Measurements from ENCODE around the gene TMPRSS3.

Gene TMPRSS3

DNA sequence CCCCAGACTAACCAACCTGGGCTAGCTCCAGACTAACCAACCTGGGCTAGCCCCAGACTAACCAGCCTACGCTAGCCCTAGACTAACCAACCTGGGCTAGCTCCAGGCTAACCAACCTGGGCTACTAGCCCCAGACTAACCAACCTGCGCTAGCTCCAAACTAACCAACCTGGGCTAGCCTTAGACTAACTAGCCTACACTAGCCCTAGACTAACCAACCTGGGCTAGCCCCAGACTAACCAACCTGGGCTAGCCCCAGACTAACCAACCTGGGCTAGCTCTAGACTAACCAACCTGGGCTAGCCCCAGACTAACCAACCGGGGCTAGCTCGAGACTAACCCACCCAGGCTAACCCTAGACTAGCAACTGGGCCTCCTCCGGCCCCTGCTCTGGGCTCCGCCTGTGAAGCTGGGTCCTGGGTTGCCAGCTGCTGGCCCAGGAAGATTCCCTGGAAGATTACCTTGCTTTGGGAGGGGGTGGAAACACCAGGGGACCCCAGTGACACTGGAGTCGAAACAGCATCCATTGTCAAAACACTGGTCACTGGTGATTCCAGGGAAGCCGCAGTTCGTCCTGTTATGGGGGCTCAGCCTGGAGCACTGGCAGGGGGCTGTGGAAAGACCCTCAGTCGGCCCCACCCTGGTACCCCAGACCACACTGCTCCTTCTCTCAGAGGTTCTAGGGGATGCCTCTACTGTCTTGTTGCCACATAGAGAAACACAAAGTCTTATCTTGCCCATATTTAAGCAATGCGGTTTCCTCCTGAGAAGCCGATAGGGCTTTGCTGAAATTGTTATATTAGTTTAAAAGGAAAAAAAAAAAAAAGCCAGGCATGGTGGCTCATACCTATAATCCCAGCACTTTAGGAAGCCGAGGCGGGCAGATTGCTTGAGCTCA, 46.2 kb downstream of the TMPRSS3 start:
- DNase-seq = no peak

DNA sequence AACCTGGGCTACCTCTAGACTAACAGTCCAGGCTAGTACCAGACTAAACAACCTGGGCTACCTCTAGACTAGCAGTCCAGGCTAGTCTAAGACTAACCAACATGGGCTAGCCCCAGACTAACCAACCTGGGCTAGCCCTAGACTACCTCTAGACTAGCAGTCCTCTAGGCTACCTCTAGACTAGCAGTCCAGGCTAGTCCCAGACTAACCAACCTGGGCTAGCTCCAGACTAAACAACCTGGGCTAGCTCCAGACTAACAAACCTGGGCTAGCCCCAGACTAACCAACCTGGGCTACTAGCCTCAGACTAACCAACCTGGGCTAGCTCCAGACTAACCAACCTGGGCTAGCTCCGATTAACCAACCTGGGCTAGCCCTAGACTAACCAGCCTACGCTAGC, 47.1 kb downstream of the TMPRSS3 start:
- DNase-seq = no peak

DNA sequence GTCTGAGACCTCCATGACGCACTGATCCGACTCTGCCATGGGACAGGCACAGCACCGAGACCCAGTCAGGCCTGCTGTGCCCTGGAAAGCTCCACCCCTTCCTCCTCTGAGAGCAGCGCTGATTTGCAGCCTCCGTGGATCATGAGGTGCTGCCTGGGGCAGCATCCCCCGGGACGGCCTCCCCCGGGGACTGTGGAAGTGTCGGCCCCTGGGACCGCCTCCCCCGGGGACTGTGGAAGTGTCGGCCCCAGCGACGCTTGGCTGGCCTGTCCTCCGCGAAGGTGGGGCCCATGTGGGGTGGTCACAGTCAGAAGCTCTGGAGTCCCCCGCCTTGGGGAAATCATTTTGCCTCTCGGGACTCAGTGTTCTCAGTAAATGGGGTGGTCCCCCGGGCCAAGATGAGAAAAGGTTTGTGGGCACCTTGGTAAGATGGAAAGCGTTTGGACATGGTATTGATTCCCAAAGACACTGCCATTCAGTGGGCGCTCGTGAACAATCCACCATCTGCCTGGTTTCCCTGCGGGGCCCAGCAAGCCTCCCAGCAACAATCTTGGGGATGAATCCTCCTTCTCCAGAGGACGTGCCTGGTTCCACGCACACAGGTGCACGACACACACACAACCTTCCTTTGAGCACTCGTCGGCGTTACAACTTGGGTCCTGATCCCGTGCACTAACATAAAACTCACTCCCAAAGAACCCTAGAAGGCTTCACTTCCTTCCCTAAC, 48.1 kb downstream of the TMPRSS3 start:
- no peak for DNase-seq

GRCh38 chr21:42346866-42347600, 48.8 kb downstream of the TMPRSS3 start:
- DNase-seq = no peak

GRCh38 chr21:42346441-42346840, 49.4 kb downstream of the TMPRSS3 start:
- DNase-seq = no peak

DNA sequence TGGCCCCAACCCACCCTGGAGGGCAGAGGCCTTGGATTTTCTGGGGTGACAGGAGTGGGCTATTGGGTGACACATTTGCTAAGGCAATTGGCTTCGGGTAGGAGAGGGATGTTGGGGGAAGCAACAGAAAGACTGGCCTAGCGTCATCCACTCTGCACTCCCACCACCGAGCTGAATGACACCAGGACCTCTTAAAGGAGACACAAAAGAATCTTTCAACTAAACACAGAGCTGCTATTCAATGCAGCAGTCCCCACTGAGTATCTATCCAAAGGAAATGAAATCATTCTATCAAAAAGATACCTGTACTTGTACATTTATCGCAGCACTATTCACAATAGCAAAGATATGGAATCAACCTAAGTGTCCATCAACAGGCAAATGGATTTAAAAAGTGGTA, 51.2 kb downstream of the TMPRSS3 start:
- DNase-seq = no peak

GRCh38 chr21:42343963-42344510, 51.8 kb downstream of the TMPRSS3 start:
- no peak for DNase-seq

- no peak for DNase-seq
Observed at GRCh38 chr21:42343556-42343955, 52.3 kb downstream of the TMPRSS3 start.

- no peak for DNase-seq
Observed at GRCh38 chr21:42343101-42343500, 52.8 kb downstream of the TMPRSS3 start.

- DNase-seq = no peak
Observed at GRCh38 chr21:42341776-42342542, 53.9 kb downstream of the TMPRSS3 start.

DNA sequence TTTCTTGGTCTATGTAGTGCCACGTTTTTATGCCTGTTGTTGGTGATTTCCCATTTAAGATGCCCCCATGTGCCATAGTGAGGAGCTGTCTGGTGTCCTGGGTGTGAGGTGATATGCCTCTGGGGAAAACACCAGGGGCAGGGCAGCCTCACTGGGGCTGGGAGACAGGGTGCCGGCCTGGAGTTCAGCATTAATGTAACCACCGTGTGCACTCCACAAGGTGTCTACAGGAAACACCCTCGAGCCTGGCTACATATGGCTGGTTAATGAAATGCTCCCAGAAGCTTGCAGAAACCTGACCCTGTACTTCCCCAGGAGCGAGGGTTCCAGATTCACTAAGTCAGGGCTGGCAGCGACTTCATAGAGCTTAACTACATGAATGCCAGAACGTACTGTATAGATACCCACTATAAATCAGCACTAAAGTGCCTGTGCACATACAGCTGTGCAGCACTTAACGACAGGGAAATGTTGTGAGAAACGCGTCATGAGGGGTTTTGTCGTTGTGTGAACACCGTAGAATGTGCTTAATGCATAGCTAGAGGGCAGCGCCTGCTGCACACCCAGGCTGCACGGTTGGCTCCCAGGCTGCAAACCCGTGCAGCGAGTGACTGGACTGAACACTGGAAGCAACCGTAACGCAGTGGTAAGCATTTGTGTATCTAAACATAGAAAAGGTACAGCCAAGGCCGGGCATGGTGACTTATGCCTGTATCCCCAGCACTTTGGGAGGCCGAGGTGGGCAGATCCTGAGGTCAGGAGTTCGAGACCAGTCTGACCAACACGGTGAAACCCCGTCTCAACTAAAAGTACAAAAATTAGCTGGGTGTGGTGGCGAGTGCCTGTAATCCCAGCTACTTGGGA, 55.4 kb downstream of the TMPRSS3 start:
- DNase-seq = no peak

GRCh38 chr21:42338729-42339715, 56.8 kb downstream of the TMPRSS3 start:
- no peak for DNase-seq

DNA sequence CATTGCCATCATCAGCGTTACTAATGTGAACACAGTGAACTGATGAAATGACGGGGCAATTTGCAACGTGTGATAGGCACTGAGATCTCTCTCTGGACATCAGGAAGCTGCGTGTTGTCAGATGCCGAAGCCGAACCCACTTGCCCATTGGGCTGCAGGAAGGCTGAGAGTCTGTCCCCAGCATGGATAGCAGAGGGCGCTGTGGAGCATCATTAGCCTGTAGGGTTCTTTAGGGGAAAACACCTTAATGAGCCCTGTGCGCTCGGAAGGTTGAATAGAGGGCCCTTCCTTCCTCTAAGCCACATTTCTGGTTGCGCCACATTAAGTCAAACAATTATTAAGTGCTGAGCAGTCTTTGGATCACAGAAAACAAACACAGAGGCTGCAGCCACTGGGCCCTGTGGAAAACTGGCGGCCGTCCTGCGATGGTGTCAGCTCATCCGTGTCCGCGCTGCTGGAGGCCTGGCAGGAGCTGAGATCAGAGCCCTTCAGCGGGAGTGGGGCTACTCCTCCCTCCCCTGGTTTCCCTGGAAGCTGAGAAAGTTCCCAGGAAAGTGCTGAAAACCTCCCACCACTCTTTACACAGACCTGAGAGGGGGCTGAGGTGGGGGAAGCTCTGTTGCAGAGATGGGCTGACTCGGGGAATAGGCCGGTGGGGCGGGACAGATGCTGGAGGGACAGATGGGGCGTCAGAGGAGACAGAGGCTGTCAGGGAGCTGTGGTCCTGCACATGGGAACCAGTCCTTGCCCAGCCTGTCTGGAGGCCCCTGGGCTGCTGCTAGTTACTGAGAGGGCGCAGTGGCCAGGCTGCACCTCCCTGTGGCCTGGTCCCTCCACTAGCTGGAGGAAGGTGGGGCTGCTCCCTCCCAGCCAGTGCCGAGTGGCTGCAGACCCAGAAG, 57.8 kb downstream of the TMPRSS3 start:
- peak; percentile 89 for DNase-seq

GRCh38 chr21:42337276-42337675, 58.6 kb downstream of the TMPRSS3 start:
- no peak for DNase-seq

DNA sequence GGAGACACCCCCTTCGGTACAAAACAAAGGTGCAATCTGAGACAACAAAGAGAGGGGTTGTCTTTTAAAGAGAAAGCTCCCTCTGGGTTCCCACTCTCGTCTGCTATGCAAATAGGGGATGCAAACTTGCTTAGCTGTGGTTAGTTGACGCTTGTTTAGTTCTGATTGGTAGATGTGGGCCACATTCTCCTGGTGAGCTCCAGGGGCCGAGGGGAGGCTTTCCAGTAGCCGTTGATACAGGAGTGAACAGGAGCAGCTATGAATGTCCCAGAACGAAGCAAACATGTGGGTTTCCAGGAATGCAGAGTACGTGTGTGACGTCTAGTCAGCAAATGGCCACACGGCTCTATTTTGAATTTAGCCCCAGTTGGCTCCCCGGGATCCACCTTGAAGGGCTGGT, 59.8 kb downstream of the TMPRSS3 start:
- no peak for DNase-seq

DNA sequence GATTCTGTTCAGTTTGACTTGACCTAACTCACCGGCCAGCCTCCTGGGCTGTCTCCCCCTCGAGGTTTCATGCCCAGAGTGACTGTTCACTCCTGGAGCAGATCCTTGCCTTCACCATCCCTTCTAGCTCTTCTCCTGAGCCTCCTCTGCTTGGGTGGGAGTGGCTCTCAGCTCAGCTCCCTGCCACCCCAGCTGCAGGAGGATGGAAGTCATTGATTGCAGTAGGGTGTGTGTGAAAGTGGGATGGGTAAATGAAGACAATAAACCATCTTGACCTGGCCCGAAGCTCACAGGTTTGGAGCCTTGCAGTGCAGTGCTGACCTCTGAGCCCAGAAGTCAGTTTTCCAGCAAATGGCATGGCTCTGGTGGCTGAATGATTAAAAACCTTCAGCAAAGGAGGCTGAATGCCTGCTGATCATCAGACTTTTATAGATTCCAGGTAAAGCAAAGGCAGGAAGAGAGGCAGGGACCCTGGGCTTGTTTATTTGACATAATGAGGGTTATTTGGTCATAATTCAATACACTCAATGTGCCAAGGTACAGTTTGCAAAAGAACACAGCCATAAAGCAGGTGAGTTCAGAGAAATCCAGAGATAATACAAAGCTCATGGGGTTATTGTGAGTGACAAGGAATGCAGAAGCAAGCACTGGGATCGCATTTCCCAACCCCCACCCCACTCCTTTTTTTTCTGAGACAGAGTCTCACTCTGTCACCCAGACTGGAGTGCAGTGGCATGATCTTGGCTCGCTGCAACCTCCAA, 63.1 kb downstream of the TMPRSS3 start:
- no peak for DNase-seq

DNA sequence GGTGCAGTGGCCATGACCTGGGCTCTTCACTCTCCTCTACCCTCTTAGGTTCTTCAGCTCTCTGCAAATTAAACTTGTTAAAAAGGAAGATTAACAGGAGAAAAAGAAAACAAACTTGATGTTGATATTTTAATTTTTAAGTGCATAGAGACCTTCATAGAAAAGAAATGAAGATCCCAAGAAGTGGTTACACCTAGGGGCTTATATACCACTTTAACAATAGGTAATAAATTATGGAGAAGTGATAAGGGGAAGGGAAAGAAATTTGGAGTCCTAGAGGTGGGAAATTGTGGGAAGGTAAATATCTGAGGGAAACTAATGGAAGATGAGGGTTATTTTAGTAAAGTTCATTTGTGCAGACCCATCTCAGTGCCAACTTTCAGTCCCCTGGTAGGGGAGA, 64.2 kb downstream of the TMPRSS3 start:
- no peak for DNase-seq
